NOMO-1 (cell line): ENCODE data around the gene PRRG2.

Experiments
- DNase-seq, 2 experiments: peaks; one replicate each; lab custom pipeline; 2025; ENCODE audit not compliant: unreplicated experiment in 2 of 2; lab: John Stamatoyannopoulos, UW

PRRG2 gene

DNA sequence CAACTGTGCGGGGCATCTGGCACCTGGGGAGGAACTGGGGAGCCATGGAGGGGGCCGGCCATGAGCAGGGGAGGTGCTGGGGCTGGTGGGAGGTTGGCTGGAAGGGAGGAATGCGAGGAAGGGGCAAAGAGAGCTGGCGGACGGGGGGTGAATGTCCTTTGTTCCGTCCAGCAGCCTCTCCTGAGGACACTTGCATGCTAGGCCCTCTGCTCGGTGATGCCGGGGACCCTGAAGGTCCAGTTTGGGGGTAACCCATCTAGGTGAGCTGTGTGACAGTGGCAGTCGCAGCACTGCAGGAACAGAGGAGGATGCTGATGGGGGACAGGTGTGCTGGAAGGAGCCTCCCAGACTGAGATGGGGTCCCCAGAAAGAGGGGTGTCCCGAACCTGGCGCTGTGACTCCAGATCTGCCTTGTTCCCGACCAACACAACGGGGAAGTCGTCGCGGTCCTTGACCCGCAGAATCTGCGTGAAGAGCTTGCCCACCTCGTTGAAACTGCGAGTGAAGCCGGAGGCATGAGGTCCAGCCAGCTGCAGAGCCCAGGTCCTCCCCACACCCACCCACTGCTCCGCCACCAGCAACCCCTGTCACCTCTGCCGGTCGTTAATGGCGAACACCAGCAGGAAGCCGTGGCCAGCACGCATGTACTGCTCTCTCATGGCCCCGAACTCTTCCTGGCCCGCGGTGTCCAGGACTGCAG lies 55.3 kb downstream of the PRRG2 start:
- DNase-seq = no peak

DNA sequence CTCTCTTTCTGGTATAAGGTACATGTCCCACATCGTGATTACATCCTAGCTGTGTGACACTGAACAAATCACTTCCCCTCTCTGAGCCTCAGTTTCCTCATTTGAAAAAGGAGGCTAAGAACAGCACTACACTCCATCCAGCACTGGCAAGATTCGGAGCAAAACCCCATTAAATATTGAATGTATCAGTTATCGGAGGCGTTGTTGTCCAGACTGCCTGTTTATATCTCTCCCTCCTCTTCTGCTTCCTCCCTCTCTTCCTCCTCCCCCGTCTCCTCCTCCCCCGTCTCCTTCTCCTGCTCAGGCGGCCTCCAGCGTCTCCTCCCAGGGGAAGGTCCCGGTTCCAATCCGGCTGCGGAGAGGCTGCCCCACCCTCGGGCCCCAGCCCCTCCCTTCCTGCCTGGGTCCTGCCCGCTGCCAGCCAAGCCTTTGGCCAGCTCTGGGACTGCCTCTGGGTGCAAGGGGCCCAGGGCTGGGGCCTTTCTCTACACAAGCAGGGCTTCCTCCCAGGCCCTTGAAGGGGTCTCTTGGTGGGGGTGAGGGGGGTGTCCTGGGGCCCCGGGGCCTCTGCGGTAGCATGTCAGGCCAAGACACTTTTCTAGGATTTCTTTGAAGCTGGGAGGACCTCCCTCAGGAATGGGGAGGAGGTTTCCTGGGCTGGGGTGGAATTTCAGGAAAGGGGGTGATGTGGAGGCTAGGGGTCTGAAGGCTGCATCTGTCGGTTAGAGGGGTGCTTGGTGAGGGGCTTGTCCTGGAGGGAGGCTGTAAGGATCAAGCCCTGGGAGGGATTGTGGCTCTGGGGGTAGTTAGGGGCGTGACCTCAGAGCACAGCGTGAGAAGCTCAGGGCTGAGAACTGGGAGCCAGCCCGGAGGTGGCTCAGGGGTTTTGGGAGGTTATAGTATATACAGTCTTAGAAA lies 57.0 kb downstream of the PRRG2 start:
- peak; percentile 4 to 24 for DNase-seq

DNA sequence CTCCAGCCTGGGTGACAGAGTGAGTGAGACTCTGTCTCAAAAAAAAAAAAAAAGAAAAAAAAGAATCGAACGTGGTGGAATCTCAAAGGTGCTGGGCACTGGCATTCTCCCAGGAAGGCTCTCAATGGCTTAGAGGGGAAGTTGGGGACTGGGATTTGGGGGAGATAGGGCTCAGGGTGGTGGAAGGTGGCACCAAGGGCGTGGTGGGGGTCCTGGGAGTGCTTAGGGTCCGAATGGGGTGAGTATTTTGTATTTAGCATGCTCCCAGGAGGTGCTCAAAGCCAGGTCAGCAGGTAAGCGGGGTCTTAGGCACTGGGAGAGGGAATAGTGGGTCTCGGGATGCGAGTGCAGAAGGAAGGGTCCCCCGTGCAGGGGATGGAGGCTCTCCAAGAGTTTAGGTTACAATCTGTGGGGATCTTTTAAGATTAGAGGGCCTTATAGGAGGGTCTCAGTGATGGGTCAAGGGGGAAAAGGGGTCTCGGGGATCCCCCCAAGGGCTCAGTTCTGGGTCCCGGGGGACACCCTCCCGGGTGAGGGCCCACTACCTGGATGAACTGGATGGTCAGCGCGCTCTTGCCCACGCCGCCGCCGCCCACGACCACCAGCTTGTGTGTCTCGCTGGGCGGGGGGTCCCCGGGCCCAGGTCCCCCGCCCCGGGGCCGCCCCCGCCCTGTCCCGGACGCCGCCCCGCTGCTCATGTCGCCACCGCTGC lies 58.4 kb downstream of the PRRG2 start:
- DNase-seq = no peak

DNA sequence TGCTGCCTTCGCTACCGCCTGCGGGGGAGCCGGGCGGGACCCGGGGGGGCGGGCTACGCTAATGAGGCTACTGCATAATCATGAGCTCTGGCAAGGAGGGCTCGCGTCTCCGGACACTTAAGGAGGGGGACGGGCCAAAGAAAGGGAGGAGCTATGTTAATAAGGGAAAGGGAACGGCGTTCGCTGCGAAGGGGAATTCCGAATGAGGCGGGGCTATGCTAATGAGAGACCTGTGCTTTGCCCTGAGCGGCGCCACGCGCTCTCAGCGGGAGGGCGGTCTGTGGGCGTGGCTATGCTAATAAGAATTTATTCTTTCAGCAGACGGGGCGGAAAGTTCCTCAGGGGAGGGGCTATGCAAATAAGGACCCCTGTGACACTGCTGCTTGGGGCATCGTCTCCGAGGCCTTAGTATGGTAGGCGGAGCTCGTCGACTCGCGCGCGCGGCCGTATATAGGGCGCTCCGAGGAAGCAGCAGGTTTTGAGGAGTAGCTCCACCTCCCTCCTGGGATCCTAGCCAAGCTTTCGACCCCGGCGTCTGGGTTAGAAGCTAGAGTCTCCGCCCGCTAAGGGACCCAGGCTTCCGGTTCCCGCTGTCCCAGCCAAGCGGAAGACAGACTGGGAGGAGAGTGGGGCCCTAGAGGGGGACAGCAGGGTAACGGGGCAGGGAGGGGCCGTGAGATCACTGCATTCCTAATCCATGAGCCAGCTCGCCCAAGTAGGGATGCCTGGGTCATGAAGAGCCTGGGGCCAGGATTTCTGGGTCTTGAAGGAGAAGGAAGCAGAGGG lies 59.2 kb downstream of the PRRG2 start, which contains the start of gene RRAS:
RRAS (minus strand) TSS at position 31 of the 786 bp plus-strand sequence. CDS start 45 bp downstream, outside the sequence.
- peak; percentile 100 for DNase-seq
